ENCODE measurements around the gene GSK3A.

The GSK3A gene

GRCh38 chr19:42290136-42290522 is 47.7 kb upstream of the GSK3A start:
- Histone ChIP-seq H3K4me2 (ENCODE audit: low read length, poor library complexity, severe bottlenecking) (no peak overlapping the region), H3K9me3 (ENCODE audit: control insufficient read depth, low read length) (no peaks in the 10 kb centered on the region), H3K4me3 (ENCODE audit: insufficient read depth in 1 of 2, low read depth in 1 of 2, low read length in 2 of 2) (no peak overlapping the region), H3K14ac (ENCODE audit: low read length in 2 of 2) (no peak overlapping the region), H3K9ac (ENCODE audit: low read length) (no peak overlapping the region), H3K27me3 (ENCODE audit: control insufficient read depth in 1 of 2, insufficient read depth in 1 of 2, low read length in 2 of 2) (no peaks in the 10 kb centered on the region), H2BK15ac (ENCODE audit: low read depth, poor library complexity, severe bottlenecking) (no peak overlapping the region), H3K4ac (ENCODE audit: low read depth in 1 of 2, low read length in 2 of 2) (no peak overlapping the region), H2AFZ (ENCODE audit: low read depth, low read length) (no peak overlapping the region), H3K36me3 (ENCODE audit: control insufficient read depth in 1 of 2, insufficient read depth in 2 of 2, low read depth in 1 of 2, low read length in 2 of 2) (peaks cover 83 to 95% of the 10 kb centered on the region in 2 experiments), H2BK5ac (ENCODE audit: low read depth, low read length, poor library complexity, severe bottlenecking) (no peak overlapping the region), H3K23ac (ENCODE audit: low read length in 2 of 2) (no peak overlapping the region), H3K4me1 (ENCODE audit: control insufficient read depth, insufficient read depth, low read depth, low read length) (peaks cover 29% of the 10 kb centered on the region), H2AK5ac (ENCODE audit: low read length, severe bottlenecking) (no peak overlapping the region), H3K27ac (ENCODE audit: low read length, poor library complexity, severe bottlenecking) (no peak overlapping the region), H2BK12ac (ENCODE audit: low read length in 2 of 2) (no peak overlapping the region), H2BK120ac (ENCODE audit: low read depth, low read length) (no peak overlapping the region), H3K79me1 (replicated peaks; ENCODE audit: low read length, poor library complexity, severe bottlenecking) (peaks cover 58% of the 10 kb centered on the region), H3K18ac (ENCODE audit: low read depth in 1 of 2, low read length in 2 of 2) (no peak overlapping the region), H4K8ac (ENCODE audit: low read length) (no peak overlapping the region), H4K91ac (ENCODE audit: low read length) (no peak overlapping the region)
- DNase-seq, result no peak
- 93% methylated on average over 13 of the region's 13 CpGs for WGBS

GRCh38 chr19:42289556-42290041 is 47.2 kb upstream of the GSK3A start:
- H3K27ac ChIP-seq (ENCODE audit: low read length, poor library complexity, severe bottlenecking), result no peak overlapping the region
- no peak overlapping the region for H3K18ac ChIP-seq (ENCODE audit: low read depth in 1 of 2, low read length in 2 of 2)
- no peak overlapping the region for H2AK5ac ChIP-seq (ENCODE audit: low read length, severe bottlenecking)
- no peaks in the 10 kb centered on the region for H3K9me3 ChIP-seq (ENCODE audit: control insufficient read depth, low read length)
- H3K23ac ChIP-seq (ENCODE audit: low read length in 2 of 2), result no peak overlapping the region
- no peak overlapping the region for H4K91ac ChIP-seq (ENCODE audit: low read length)
- no peak overlapping the region for H3K9ac ChIP-seq (ENCODE audit: low read length)
- no peak overlapping the region for H2BK120ac ChIP-seq (ENCODE audit: low read depth, low read length)
- no peak overlapping the region for H3K4ac ChIP-seq (ENCODE audit: low read depth in 1 of 2, low read length in 2 of 2)
- no peak for DNase-seq
- H4K8ac ChIP-seq (ENCODE audit: low read length), result no peak overlapping the region
- no peak overlapping the region for H3K4me3 ChIP-seq (ENCODE audit: insufficient read depth in 1 of 2, low read depth in 1 of 2, low read length in 2 of 2)
- peaks cover 33% of the 10 kb centered on the region for H3K4me1 ChIP-seq (ENCODE audit: control insufficient read depth, insufficient read depth, low read depth, low read length)
- no peak overlapping the region for H3K4me2 ChIP-seq (ENCODE audit: low read length, poor library complexity, severe bottlenecking)
- peaks cover 80 to 90% of the 10 kb centered on the region in 2 experiments for H3K36me3 ChIP-seq (ENCODE audit: control insufficient read depth in 1 of 2, insufficient read depth in 2 of 2, low read depth in 1 of 2, low read length in 2 of 2)
- peaks cover 58% of the 10 kb centered on the region for H3K79me1 ChIP-seq (replicated peaks; ENCODE audit: low read length, poor library complexity, severe bottlenecking)
- no peak overlapping the region for H2BK15ac ChIP-seq (ENCODE audit: low read depth, poor library complexity, severe bottlenecking)
- H2BK12ac ChIP-seq (ENCODE audit: low read length in 2 of 2), result no peak overlapping the region
- H3K14ac ChIP-seq (ENCODE audit: low read length in 2 of 2), result no peak overlapping the region
- 90% methylated on average over 7 of the region's 8 CpGs for WGBS
- H2BK5ac ChIP-seq (ENCODE audit: low read depth, low read length, poor library complexity, severe bottlenecking), result no peak overlapping the region
- no peak overlapping the region for H2AFZ ChIP-seq (ENCODE audit: low read depth, low read length)
- H3K27me3 ChIP-seq (ENCODE audit: control insufficient read depth in 1 of 2, insufficient read depth in 1 of 2, low read length in 2 of 2), result no peaks in the 10 kb centered on the region

GRCh38 chr19:42288881-42289555 is 46.6 kb upstream of the GSK3A start:
- no peak overlapping the region for H3K9ac ChIP-seq (ENCODE audit: low read length)
- H2BK5ac ChIP-seq (ENCODE audit: low read depth, low read length, poor library complexity, severe bottlenecking), result no peak overlapping the region
- H3K4ac ChIP-seq (ENCODE audit: low read depth in 1 of 2, low read length in 2 of 2), result no peak overlapping the region
- no peak overlapping the region for H2BK12ac ChIP-seq (ENCODE audit: low read length in 2 of 2)
- no peak overlapping the region for H3K14ac ChIP-seq (ENCODE audit: low read length in 2 of 2)
- H3K4me1 ChIP-seq (ENCODE audit: control insufficient read depth, insufficient read depth, low read depth, low read length), result peaks cover 31% of the 10 kb centered on the region
- 95% methylated on average over 22 of the region's 22 CpGs for WGBS
- no peak overlapping the region for H3K27ac ChIP-seq (ENCODE audit: low read length, poor library complexity, severe bottlenecking)
- no peak overlapping the region for H3K18ac ChIP-seq (ENCODE audit: low read depth in 1 of 2, low read length in 2 of 2)
- no peak for DNase-seq
- H3K9me3 ChIP-seq (ENCODE audit: control insufficient read depth, low read length), result no peaks in the 10 kb centered on the region
- H2BK15ac ChIP-seq (ENCODE audit: low read depth, poor library complexity, severe bottlenecking), result no peak overlapping the region
- peaks cover 74 to 84% of the 10 kb centered on the region in 2 experiments for H3K36me3 ChIP-seq (ENCODE audit: control insufficient read depth in 1 of 2, insufficient read depth in 2 of 2, low read depth in 1 of 2, low read length in 2 of 2)
- no peak overlapping the region for H2AK5ac ChIP-seq (ENCODE audit: low read length, severe bottlenecking)
- H3K23ac ChIP-seq (ENCODE audit: low read length in 2 of 2), result no peak overlapping the region
- H2AFZ ChIP-seq (ENCODE audit: low read depth, low read length), result no peak overlapping the region
- H3K4me2 ChIP-seq (ENCODE audit: low read length, poor library complexity, severe bottlenecking), result no peak overlapping the region
- H4K8ac ChIP-seq (ENCODE audit: low read length), result no peak overlapping the region
- H4K91ac ChIP-seq (ENCODE audit: low read length), result peak overlapping the region; percentile 22
- no peak overlapping the region for H3K4me3 ChIP-seq (ENCODE audit: insufficient read depth in 1 of 2, low read depth in 1 of 2, low read length in 2 of 2)
- no peaks in the 10 kb centered on the region for H3K27me3 ChIP-seq (ENCODE audit: control insufficient read depth in 1 of 2, insufficient read depth in 1 of 2, low read length in 2 of 2)
- no peak overlapping the region for H2BK120ac ChIP-seq (ENCODE audit: low read depth, low read length)
- H3K79me1 ChIP-seq (replicated peaks; ENCODE audit: low read length, poor library complexity, severe bottlenecking), result peaks cover 58% of the 10 kb centered on the region

DNA sequence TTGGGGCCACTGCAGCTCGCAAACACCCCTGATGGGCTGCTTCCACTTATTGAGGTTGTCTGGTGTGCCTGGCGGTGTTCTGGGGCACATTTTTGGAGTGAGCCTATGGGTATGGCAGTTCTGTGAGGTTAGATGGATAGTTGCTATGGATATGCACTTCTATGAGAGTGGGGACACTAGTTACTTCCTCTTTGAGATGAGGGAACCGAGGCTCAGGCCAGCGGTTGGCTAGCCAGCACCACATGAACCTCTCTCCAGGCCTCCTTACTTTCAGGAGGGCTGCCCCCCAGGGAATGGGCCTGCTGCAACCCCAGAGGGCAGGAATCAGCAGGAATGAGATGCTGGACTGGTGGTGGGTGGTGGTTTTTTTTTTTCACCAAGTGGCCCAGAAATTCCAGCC is 46.0 kb upstream of the GSK3A start:
- no peak overlapping the region for H3K18ac ChIP-seq (ENCODE audit: low read depth in 1 of 2, low read length in 2 of 2)
- 94% methylated on average over 2 of the region's 4 CpGs for WGBS
- H3K9me3 ChIP-seq (ENCODE audit: control insufficient read depth, low read length), result no peaks in the 10 kb centered on the region
- H3K36me3 ChIP-seq (ENCODE audit: control insufficient read depth in 1 of 2, insufficient read depth in 2 of 2, low read depth in 1 of 2, low read length in 2 of 2), result peaks cover 68 to 77% of the 10 kb centered on the region in 2 experiments
- H2BK120ac ChIP-seq (ENCODE audit: low read depth, low read length), result no peak overlapping the region
- H4K91ac ChIP-seq (ENCODE audit: low read length), result no peak overlapping the region
- H3K27ac ChIP-seq (ENCODE audit: low read length, poor library complexity, severe bottlenecking), result no peak overlapping the region
- no peak overlapping the region for H3K4me2 ChIP-seq (ENCODE audit: low read length, poor library complexity, severe bottlenecking)
- DNase-seq, result no peak
- no peak overlapping the region for H3K14ac ChIP-seq (ENCODE audit: low read length in 2 of 2)
- H2BK12ac ChIP-seq (ENCODE audit: low read length in 2 of 2), result no peak overlapping the region
- peaks cover 57% of the 10 kb centered on the region for H3K79me1 ChIP-seq (replicated peaks; ENCODE audit: low read length, poor library complexity, severe bottlenecking)
- no peak overlapping the region for H3K23ac ChIP-seq (ENCODE audit: low read length in 2 of 2)
- no peak overlapping the region for H3K4ac ChIP-seq (ENCODE audit: low read depth in 1 of 2, low read length in 2 of 2)
- H2AK5ac ChIP-seq (ENCODE audit: low read length, severe bottlenecking), result no peak overlapping the region
- H3K27me3 ChIP-seq (ENCODE audit: control insufficient read depth in 1 of 2, insufficient read depth in 1 of 2, low read length in 2 of 2), result no peaks in the 10 kb centered on the region
- no peak overlapping the region for H2BK5ac ChIP-seq (ENCODE audit: low read depth, low read length, poor library complexity, severe bottlenecking)
- no peak overlapping the region for H2BK15ac ChIP-seq (ENCODE audit: low read depth, poor library complexity, severe bottlenecking)
- no peak overlapping the region for H4K8ac ChIP-seq (ENCODE audit: low read length)
- H2AFZ ChIP-seq (ENCODE audit: low read depth, low read length), result no peak overlapping the region
- no peak overlapping the region for H3K9ac ChIP-seq (ENCODE audit: low read length)
- no peak overlapping the region for H3K4me3 ChIP-seq (ENCODE audit: insufficient read depth in 1 of 2, low read depth in 1 of 2, low read length in 2 of 2)
- H3K4me1 ChIP-seq (ENCODE audit: control insufficient read depth, insufficient read depth, low read depth, low read length), result peaks cover 32% of the 10 kb centered on the region
